ENCODE data around the gene CDH4.

Gene CDH4

GRCh38 chr20:61817575-61817974 is 565.5 kb downstream of the CDH4 start:
- TF ChIP-seq FOXP2 (optimal IDR thresholded peaks at IDR 0.05; ENCODE audit: borderline replicate concordance, extremely low read depth, extremely low read length, insufficient read depth) (no peak), SIN3A (IDR thresholded peaks at IDR 0.05; ENCODE audit: borderline replicate concordance, insufficient read depth, low read length) (no peak), POLR2AphosphoS5 (IDR thresholded peaks at IDR 0.05; ENCODE audit: low read depth, low read length) (no peak), REST (IDR thresholded peaks at IDR 0.05; ENCODE audit: insufficient read depth in 1 of 2, low read depth in 2 of 2, low read length in 2 of 2) (no peak), TAF1 (IDR thresholded peaks at IDR 0.05; ENCODE audit: borderline replicate concordance, insufficient read depth, low read length) (no peak)

GRCh38 chr20:61818746-61819573 is 566.9 kb downstream of the CDH4 start:
- no peak for TF ChIP-seq FOXP2 (optimal IDR thresholded peaks at IDR 0.05; ENCODE audit: borderline replicate concordance, extremely low read depth, extremely low read length, insufficient read depth)
- no peak for TF ChIP-seq REST (IDR thresholded peaks at IDR 0.05; ENCODE audit: insufficient read depth in 1 of 2, low read depth in 2 of 2, low read length in 2 of 2)
- TF ChIP-seq TAF1 (IDR thresholded peaks at IDR 0.05; ENCODE audit: borderline replicate concordance, insufficient read depth, low read length): no peak
- TF ChIP-seq SIN3A (IDR thresholded peaks at IDR 0.05; ENCODE audit: borderline replicate concordance, insufficient read depth, low read length): no peak
- TF ChIP-seq POLR2AphosphoS5 (IDR thresholded peaks at IDR 0.05; ENCODE audit: low read depth, low read length): no peak

- TF ChIP-seq SIN3A (IDR thresholded peaks at IDR 0.05; ENCODE audit: borderline replicate concordance, insufficient read depth, low read length) (no peak), REST (IDR thresholded peaks at IDR 0.05; ENCODE audit: insufficient read depth in 1 of 2, low read depth in 2 of 2, low read length in 2 of 2) (no peak), TAF1 (IDR thresholded peaks at IDR 0.05; ENCODE audit: borderline replicate concordance, insufficient read depth, low read length) (no peak), POLR2AphosphoS5 (IDR thresholded peaks at IDR 0.05; ENCODE audit: low read depth, low read length) (no peak), FOXP2 (optimal IDR thresholded peaks at IDR 0.05; ENCODE audit: borderline replicate concordance, extremely low read depth, extremely low read length, insufficient read depth) (no peak)
These were observed 567.4 kb downstream of the CDH4 start for GRCh38 chr20:61819574-61819846.

- TF ChIP-seq POLR2AphosphoS5 (IDR thresholded peaks at IDR 0.05; ENCODE audit: low read depth, low read length): no peak
- no peak for TF ChIP-seq SIN3A (IDR thresholded peaks at IDR 0.05; ENCODE audit: borderline replicate concordance, insufficient read depth, low read length)
- TF ChIP-seq TAF1 (IDR thresholded peaks at IDR 0.05; ENCODE audit: borderline replicate concordance, insufficient read depth, low read length): no peak
- TF ChIP-seq REST (IDR thresholded peaks at IDR 0.05; ENCODE audit: insufficient read depth in 1 of 2, low read depth in 2 of 2, low read length in 2 of 2): no peak
These were observed 568.1 kb downstream of the CDH4 start for GRCh38 chr20:61819921-61820825.

Measured in PFSK-1 (cell line).